Smooth muscle cell (in vitro differentiated cells): ENCODE results near the gene MYO1B. TPM values are rescaled to one million over a fixed set of nuclear protein-coding genes. Genes with fewer than 3 reads are reported as not detected.
A peak's percentile ranks its signal among the peaks of the same experiment; 100 is the strongest.

Source experiments
- DNase-seq: peaks from one replicate; lab custom pipeline; 2025; ENCODE audit not compliant: unreplicated experiment; lab: John Stamatoyannopoulos, UW
- H2AFZ ChIP-seq: fragments of 200-600 bp; sonication (generic); 2 replicates; pipeline ENCODE4 v1.6.0; 2016; ENCODE audit warnings: antibody characterized with exemption, low read depth, mild to moderate bottlenecking
- H3F3A ChIP-seq: fragments of 200-600 bp; sonication (generic); 2 replicates; pipeline ENCODE4 v1.6.0; 2017; ENCODE audit warnings: antibody characterized with exemption, low read depth
- H3K27ac ChIP-seq: fragments of 200-600 bp; sonication (generic); 2 replicates; pipeline ENCODE4 v1.5.1; 2016; ENCODE audit warnings: low read depth, mild to moderate bottlenecking
- H3K27me3 ChIP-seq: fragments of 200-600 bp; sonication (generic); 2 replicates; pipeline ENCODE4 v1.6.1; 2016; ENCODE audit warnings: low read depth, mild to moderate bottlenecking
- H3K36me3 ChIP-seq: fragments of 200-600 bp; sonication (generic); 2 replicates; pipeline ENCODE4 v1.5.1; 2016; ENCODE audit warnings: low read depth
- H3K4me1 ChIP-seq: fragments of 200-600 bp; sonication (generic); 2 replicates; pipeline ENCODE4 v1.5.1; 2016; ENCODE audit warnings: low read depth
- H3K4me2 ChIP-seq: fragments of 200-600 bp; sonication (generic); 2 replicates; pipeline ENCODE4 v1.6.0; 2016; ENCODE audit warnings: mild to moderate bottlenecking
- H3K4me3 ChIP-seq: fragments of 200-600 bp; sonication (generic); 2 replicates; pipeline ENCODE4 v1.5.1; 2016; ENCODE audit warnings: mild to moderate bottlenecking
- H3K79me2 ChIP-seq: fragments of 200-600 bp; sonication (generic); 2 replicates; pipeline ENCODE4 v1.6.0; 2016; ENCODE audit warnings: low read depth, mild to moderate bottlenecking
- H3K9ac ChIP-seq: fragments of 200-600 bp; sonication (generic); 2 replicates; pipeline ENCODE4 v1.6.0; 2016; ENCODE audit warnings: low read depth
- H3K9me3 ChIP-seq: fragments of 200-600 bp; sonication (generic); replicated peaks from 2 replicates; pipeline ENCODE4 v1.5.1; 2016; ENCODE audit warnings: low read depth
- H4K20me1 ChIP-seq: fragments of 200-600 bp; sonication (generic); 2 replicates; pipeline ENCODE4 v1.6.0; 2016; ENCODE audit warnings: low read depth
- CTCF ChIP-seq: fragments of 200-600 bp; sonication (generic); IDR thresholded peaks from 2 replicates; pipeline ENCODE4 v1.5.1; 2017; ENCODE audit warnings: borderline replicate concordance, mild to moderate bottlenecking, antibody characterized with exemption; ENCODE audit not compliant: insufficient read depth, poor library complexity, severe bottlenecking
- WGBS: methylation state at CpG from one replicate; pipeline ENCODE4 v1.1.7; 2016; ENCODE audit warnings: low lambda C conversion rate; 5-methylcytosine and 5-hydroxymethylcytosine counted together
- polyA plus RNA-seq: library from polyadenylated mRNA; unstranded; fragments of >200 nt; fragmentation: Nextera tagmentation; extraction: Ambion mirVana; gene quantifications from 2 replicates; pipeline ENCODE4 v1.2.1, GENCODE V29; 2016
- total RNA-seq: library from RNA; depleted of rRNA; stranded (reverse); fragments of >200 nt; gene quantifications from 2 replicates; pipeline ENCODE4 v1.2.3, GENCODE V29; 2014

Gene MYO1B
- total and polyA plus RNA-seq, 2 experiments from 2014 or later: 58.8 to 133 TPM

GRCh38 chr2:191401287-191401686, 156.1 kb downstream of the MYO1B start:
- Histone ChIP-seq H3F3A (no peaks in the 10 kb centered on the region), H4K20me1 (peaks cover 5% of the 10 kb centered on the region), H3K9ac (no peak overlapping the region), H2AFZ (no peak overlapping the region), H3K4me1 (peaks cover 44% of the 10 kb centered on the region), H3K4me3 (no peak overlapping the region), H3K9me3 (no peaks in the 10 kb centered on the region), H3K79me2 (peaks cover 10% of the 10 kb centered on the region), H3K27ac (peak overlapping the region; percentile 5), H3K27me3 (no peaks in the 10 kb centered on the region), H3K36me3 (peaks cover 3% of the 10 kb centered on the region), H3K4me2 (peak overlapping the region; percentile 8)
- DNase-seq: no peak
- WGBS: 15% methylated on average over 1 of the region's 1 CpG
- no peak for TF ChIP-seq CTCF

GRCh38 chr2:191402966-191403565, 157.9 kb downstream of the MYO1B start:
- Histone ChIP-seq H2AFZ (no peak overlapping the region), H3K4me2 (no peak overlapping the region), H3F3A (no peaks in the 10 kb centered on the region), H3K9me3 (no peaks in the 10 kb centered on the region), H3K9ac (no peak overlapping the region), H3K4me3 (no peak overlapping the region), H3K4me1 (peaks cover 40% of the 10 kb centered on the region), H3K27me3 (no peaks in the 10 kb centered on the region), H3K36me3 (peaks cover 9% of the 10 kb centered on the region), H3K27ac (no peak overlapping the region), H4K20me1 (peaks cover 5% of the 10 kb centered on the region), H3K79me2 (peaks cover 10% of the 10 kb centered on the region)
- no peak for TF ChIP-seq CTCF
- 97% methylated on average over 3 of the region's 3 CpGs for WGBS
- DNase-seq: no peak

DNA sequence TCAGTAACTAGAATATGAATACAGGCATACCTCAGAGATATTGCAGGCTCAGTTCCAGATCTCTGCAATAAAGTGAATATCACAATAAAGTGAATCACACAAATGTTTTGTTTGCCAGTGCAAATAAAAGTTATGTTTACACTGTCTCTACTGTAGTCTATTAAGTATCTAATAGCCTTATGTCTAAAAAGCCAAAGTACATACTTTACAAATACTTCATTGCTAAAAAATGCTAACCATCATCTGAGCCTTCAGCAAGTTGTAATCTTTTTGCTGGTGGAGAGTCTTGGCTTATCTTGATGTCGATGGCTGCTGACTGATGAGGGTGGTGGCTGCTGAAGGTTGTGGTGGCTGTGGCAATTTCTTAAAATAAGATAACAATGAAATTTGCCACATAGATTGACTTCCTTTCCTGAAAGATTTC, 159.4 kb downstream of the MYO1B start:
- Histone ChIP-seq H3K4me1 (peaks cover 40% of the 10 kb centered on the region), H2AFZ (no peak overlapping the region), H3K27ac (peak overlapping the region; percentile 25), H3K4me3 (no peak overlapping the region), H3K79me2 (peaks cover 10% of the 10 kb centered on the region), H3K9ac (no peak overlapping the region), H3K36me3 (peaks cover 21% of the 10 kb centered on the region), H3F3A (no peaks in the 10 kb centered on the region), H4K20me1 (peaks cover 5% of the 10 kb centered on the region), H3K27me3 (no peaks in the 10 kb centered on the region), H3K4me2 (peak overlapping the region; percentile 25), H3K9me3 (no peaks in the 10 kb centered on the region)
- no peak for TF ChIP-seq CTCF
- 8% methylated on average over 1 of the region's 1 CpG for WGBS
- no peak for DNase-seq

- no peaks in the 10 kb centered on the region for H3K27me3 ChIP-seq
- DNase-seq: no peak
Measured at GRCh38 chr2:191405546-191405945, 160.3 kb downstream of the MYO1B start.

More at GRCh38 chr2:191405546-191405945, 160.3 kb downstream of the MYO1B start:
- peaks cover 21% of the 10 kb centered on the region for H3K36me3 ChIP-seq
- 96% methylated on average over 2 of the region's 2 CpGs for WGBS
- H3K27ac ChIP-seq: no peak overlapping the region
- no peaks in the 10 kb centered on the region for H3F3A ChIP-seq
- H4K20me1 ChIP-seq: peaks cover 5% of the 10 kb centered on the region
- H2AFZ ChIP-seq: no peak overlapping the region
- H3K9me3 ChIP-seq: no peaks in the 10 kb centered on the region
- no peak overlapping the region for H3K9ac ChIP-seq
- peaks cover 39% of the 10 kb centered on the region for H3K4me1 ChIP-seq
- peaks cover 10% of the 10 kb centered on the region for H3K79me2 ChIP-seq
- H3K4me3 ChIP-seq: no peak overlapping the region
- no peak overlapping the region for H3K4me2 ChIP-seq
- no peak for TF ChIP-seq CTCF
